Right lobe of liver (tissue), 4 donors: Measurements from ENCODE around the gene OTOP2.

Source experiments
- CTCF ChIP-seq, 4 donors: fragments of 200-600 bp in 3 of 4; fragments of 450-650 bp in 1 of 4; IDR thresholded peaks; one replicate each; pipeline versions ENCODE4 v1.5.1 to v1.8.0; 2016 to 2022; ENCODE audit warnings: antibody characterized with exemption in 4 of 4, mild to moderate bottlenecking in 2 of 4
- POLR2A ChIP-seq: fragments of 450-650 bp; IDR thresholded peaks from one replicate; pipeline ENCODE4 v1.6.1; 2017; ENCODE audit warnings: antibody characterized with exemption, mild to moderate bottlenecking
- donor health status: DM: no; HTN: no; CAD: no.
- donor health status: DM: no; HTN: no; CAD: no.
- donor health status: DM: no; HTN: yes; CAD: no.

DNA sequence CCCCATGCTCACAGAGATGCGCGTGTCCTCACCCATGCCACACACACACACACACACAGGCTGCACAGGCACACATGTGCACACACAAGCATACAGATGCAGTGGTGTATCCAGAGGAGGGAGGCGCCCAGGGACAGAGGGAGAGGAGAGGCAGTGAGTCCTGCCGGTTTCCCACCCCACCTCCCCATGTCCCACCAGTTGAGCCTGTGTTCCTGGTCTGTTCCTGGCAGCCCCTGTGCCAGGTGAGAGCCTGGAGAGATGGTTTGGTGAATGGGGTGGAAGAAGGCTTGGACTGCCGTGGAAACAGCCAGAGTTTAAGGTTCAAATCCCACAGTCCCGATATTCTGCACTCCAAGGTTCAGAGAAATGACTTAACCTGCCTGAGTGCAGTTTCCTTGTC lies 20.4 kb upstream of the OTOP2 start:
- no peak for TF ChIP-seq CTCF (IDR thresholded peaks at IDR 0.05)
- TF ChIP-seq POLR2A: no peak
